K562 (cell line): ENCODE measurements around the gene TMEM141. TPM values are rescaled to one million over a fixed set of nuclear protein-coding genes. Genes with fewer than 3 reads are reported as not detected.

ENCODE experiments used
- ATAC-seq: fragments of 200-7000 bp; cut with Tn5 transposase; 3 replicates; pipeline ENCODE4 v1.9.1; 2020; ENCODE audit warnings: moderate library complexity
- BruUV-seq: library from RNA; stranded (reverse); fragments of 400-500 nt; replicated peaks from 2 replicates; lab custom pipeline; 2021; lab: Mats Ljungman, UMichigan
- CTCF ChIA-PET: fragments of 300-600 bp; formaldehyde crosslinking; extraction: SDS; loops from one replicate; lab custom pipeline; 2021; ENCODE audit warnings: low intra/inter-chr PET ratio; lab: Yijun Ruan, JAX
- POLR2A ChIA-PET: fragments of 300-600, 350-650 bp; sonication (Branson Sonifier 250); formaldehyde crosslinking; extraction: SDS; loops from one replicate; lab custom pipeline; 2021; ENCODE audit warnings: antibody characterized with exemption, inconsistent platforms; lab: Yijun Ruan, JAX
- DNase-seq, 4 experiments: peaks; one replicate each; pipeline versions ENCODE4 v3.0.0 to v3.0.0-alpha.2; 2011 to 2018; ENCODE audit warnings: low spot score in 3 of 4, mixed read lengths in 3 of 4; ENCODE audit errors: extremely low read depth in 1 of 4
- FAIRE-seq: peaks from 2 replicates; lab custom pipeline; 2011; peaks lifted over from hg19 to GRCh38; lab: Jason Lieb, UNC
- H2AFZ ChIP-seq: 2 replicates; pipeline ENCODE4 v1.6.0; 2011; ENCODE audit warnings: low read depth, low read length, control low read depth, inconsistent platforms
- H3K27ac ChIP-seq: fragments of 200-600 bp; 3 replicates; pipeline ENCODE4 v1.8.0; 2011; ENCODE audit warnings: low read depth, mild to moderate bottlenecking, control low read depth, inconsistent platforms, low read length, moderate library complexity, mixed read lengths; ENCODE audit errors: extremely low read depth
- H3K27me3 ChIP-seq, 2 experiments: fragments of 300-600 bp in 1 of 2; 2 replicates in 1 of 2; 3 replicates in 1 of 2; pipeline versions ENCODE4 v1.6.0 to v1.8.0; 2011; ENCODE audit warnings: inconsistent platforms in 2 of 2, low read length in 2 of 2, mild to moderate bottlenecking in 1 of 2, mixed read lengths in 1 of 2, moderate library complexity in 1 of 2; ENCODE audit not compliant: control insufficient read depth in 2 of 2, insufficient read depth in 2 of 2
- H3K36me3 ChIP-seq: fragments of 300-600 bp; 3 replicates; pipeline ENCODE4 v1.8.0; 2011; ENCODE audit warnings: mild to moderate bottlenecking, low read length, inconsistent platforms; ENCODE audit not compliant: control insufficient read depth, insufficient read depth
- H3K4me1 ChIP-seq, 2 experiments: fragments of 200-600 bp in 1 of 2; replicated peaks in 1 of 2; 2 replicates in 1 of 2; 3 replicates in 1 of 2; pipeline versions ENCODE4 v1.5.1 to v1.8.0; 2011; ENCODE audit warnings: inconsistent platforms in 2 of 2, low read length in 2 of 2, mild to moderate bottlenecking in 1 of 2, mixed read lengths in 1 of 2, moderate library complexity in 1 of 2; ENCODE audit not compliant: control insufficient read depth in 2 of 2, insufficient read depth in 2 of 2
- H3K4me2 ChIP-seq: 2 replicates; pipeline ENCODE4 v1.6.1; 2011; ENCODE audit warnings: low read length, control low read depth, inconsistent platforms, mixed read lengths; ENCODE audit not compliant: insufficient read depth
- H3K4me3 ChIP-seq: fragments of 200-600 bp; sonication (generic), shearing (Covaris generic); 2 replicates; pipeline ENCODE4 v1.5.1; 2016; ENCODE audit warnings: control low read depth, inconsistent platforms
- H3K79me2 ChIP-seq: fragments of 200-600 bp; 3 replicates; pipeline ENCODE4 v1.8.0; 2011; ENCODE audit warnings: low read length, inconsistent platforms; ENCODE audit not compliant: control insufficient read depth, insufficient read depth
- H3K9ac ChIP-seq, 2 experiments: 2 replicates each; pipeline versions ENCODE4 v1.6.0 to v1.6.1; 2011; ENCODE audit warnings: low read depth in 2 of 2, low read length in 2 of 2, control low read depth in 1 of 2, inconsistent platforms in 1 of 2, mild to moderate bottlenecking in 1 of 2, mixed read lengths in 1 of 2; ENCODE audit not compliant: insufficient read depth in 1 of 2
- H3K9me1 ChIP-seq: one replicate; pipeline ENCODE4 v1.6.0; 2011; ENCODE audit warnings: inconsistent platforms, mild to moderate bottlenecking, low read length, moderate library complexity; ENCODE audit not compliant: control insufficient read depth, insufficient read depth
- H3K9me3 ChIP-seq: replicated peaks from 2 replicates; pipeline ENCODE4 v1.5.1; 2011; ENCODE audit warnings: low read depth, low read length, inconsistent platforms; ENCODE audit not compliant: control insufficient read depth, insufficient read depth
- H4K20me1 ChIP-seq: replicated peaks from 2 replicates; pipeline ENCODE4 v1.6.1; 2011; ENCODE audit warnings: low read length, inconsistent platforms, mixed read lengths; ENCODE audit not compliant: control insufficient read depth, insufficient read depth
- CBX3 ChIP-seq, 2 experiments: IDR thresholded peaks; 1 replicate in 1 of 2; 2 replicates in 1 of 2; pipeline ENCODE4 v1.6.1; 2012; ENCODE audit warnings: inconsistent platforms in 2 of 2, low read length in 2 of 2, borderline replicate concordance in 1 of 2, control low read depth in 1 of 2
- CBX5 ChIP-seq: IDR thresholded peaks from 2 replicates; pipeline ENCODE4 v1.6.1; 2014; ENCODE audit warnings: low read depth, borderline replicate concordance
- FOXM1 ChIP-seq, 2 experiments: fragments of 450-650 bp in 1 of 2; sonication (generic) in 1 of 2; formaldehyde crosslinking in 1 of 2; IDR thresholded peaks; 2 replicates each; pipeline versions ENCODE4 v1.6.1 to v1.9.0; 2017 to 2022; ENCODE audit warnings: low read depth in 2 of 2, mild to moderate bottlenecking in 2 of 2, missing genetic modification reagents in 1 of 2, moderate library complexity in 1 of 2
- MBD2 ChIP-seq: sonication (generic); IDR thresholded peaks from 2 replicates; pipeline ENCODE4 v1.6.1; 2016; ENCODE audit warnings: low read depth, borderline replicate concordance
- MXI1 ChIP-seq: IDR thresholded peaks from 2 replicates; pipeline ENCODE4 v1.6.1; 2011; ENCODE audit warnings: low read depth, mild to moderate bottlenecking, improper control_type of control experiment, low read length
- PRPF4 ChIP-seq: fragments of 200-400 bp; formaldehyde crosslinking; IDR thresholded peaks from one replicate; pipeline ENCODE4 v1.6.1; 2017; ENCODE audit warnings: low read length, low read depth, mild to moderate bottlenecking; ENCODE audit not compliant: insufficient read depth, poor library complexity, severe bottlenecking
- PTBP1 ChIP-seq: fragments of 200-400 bp; formaldehyde crosslinking; IDR thresholded peaks from 2 replicates; pipeline ENCODE4 v1.6.1; 2017; ENCODE audit warnings: low read depth, low read length
- RBM34 ChIP-seq: fragments of 200-400 bp; formaldehyde crosslinking; IDR thresholded peaks from 2 replicates; pipeline ENCODE4 v1.6.1; 2018; ENCODE audit warnings: low read length, borderline replicate concordance; ENCODE audit not compliant: insufficient read depth
- SAFB ChIP-seq: fragments of 200-400 bp; formaldehyde crosslinking; IDR thresholded peaks from 2 replicates; pipeline ENCODE4 v1.6.1; 2017; ENCODE audit warnings: low read depth, low read length, borderline replicate concordance
- SMARCA5 ChIP-seq: fragments of 450-650 bp; IDR thresholded peaks from 2 replicates; pipeline ENCODE4 v1.6.1; 2016
- SMARCB1 ChIP-seq: IDR thresholded peaks from 2 replicates; pipeline ENCODE4 v1.6.1; 2011; ENCODE audit warnings: improper control_type of control experiment, low read depth; ENCODE audit not compliant: insufficient read length
- SOX6 ChIP-seq: fragments of 450-650 bp; IDR thresholded peaks from 2 replicates; pipeline ENCODE4 v1.6.1; 2014; ENCODE audit warnings: mild to moderate bottlenecking
- TAF1 ChIP-seq: IDR thresholded peaks from 2 replicates; pipeline ENCODE4 v1.6.1; 2011; ENCODE audit warnings: mild to moderate bottlenecking, low read length, moderate library complexity; ENCODE audit not compliant: insufficient read depth, control insufficient read depth, severe bottlenecking; ENCODE audit errors: extremely low read depth
- TCF7 ChIP-seq: sonication (generic); IDR thresholded peaks from 2 replicates; pipeline ENCODE4 v1.6.1; 2016; ENCODE audit warnings: antibody characterized with exemption, borderline replicate concordance
- ZNF12 ChIP-seq: sonication (generic); formaldehyde crosslinking; IDR thresholded peaks from 2 replicates; pipeline ENCODE4 v1.4.0; 2020; ENCODE audit warnings: mild to moderate bottlenecking, missing genetic modification reagents
- ZNF274 ChIP-seq: IDR thresholded peaks from 2 replicates; pipeline ENCODE4 v1.6.1; 2011; ENCODE audit warnings: low read depth, mild to moderate bottlenecking, low read length, moderate library complexity, borderline replicate concordance
- ZNF699 ChIP-seq: fragments of 250-450 bp; sonication (Bioruptor Pico); IDR thresholded peaks from 2 replicates; pipeline ENCODE4 v1.8.0; 2021; ENCODE audit warnings: mild to moderate bottlenecking, moderate library complexity; ENCODE audit not compliant: insufficient replicate concordance
- ZNF830 ChIP-seq: fragments of 250-450 bp; sonication (Bioruptor Pico); IDR thresholded peaks from 2 replicates; pipeline ENCODE4 v1.5.0; 2021; ENCODE audit warnings: mild to moderate bottlenecking
- ZSCAN29 ChIP-seq: fragments of 450-650 bp; IDR thresholded peaks from 2 replicates; pipeline ENCODE4 v1.6.1; 2017
- WGBS: fragments of 100-300 bp; shearing (Covaris generic); methylation state at CpG from one replicate; pipeline ENCODE4 v1.1.6; 2016; ENCODE audit warnings: low coverage, mixed read lengths; ENCODE audit not compliant: insufficient coverage; ENCODE audit errors: missing lambda C conversion rate; 5-methylcytosine and 5-hydroxymethylcytosine counted together
- in situ Hi-C: fragments of 300-500 bp; cut with MboI; formaldehyde crosslinking; loops from 4 replicates; pipeline ENCODE4 v1.15.0; 2018; ENCODE audit warnings: inconsistent platforms, mixed read lengths
- intact Hi-C: fragments of 100-400 bp; cut with micrococcal nuclease; formaldehyde crosslinking; loops from 2 replicates; pipeline ENCODE4 v1.14.2; 2022
- polyA plus RNA-seq, 8 experiments: library from polyadenylated mRNA; depleted of rRNA in 4 of 8; stranded (reverse) in 5 of 8; unstranded in 3 of 8; fragments of >200 nt; fragmentation: Nextera tagmentation in 2 of 8; fragmentation: Illumina TruSeq in 1 of 8; extraction: Ambion mirVana in 2 of 8; extraction: Trizol in 1 of 8; gene quantifications; 2 replicates each; pipeline versions ENCODE4 v1.2.1 to v1.2.3, GENCODE V29; 2011 to 2014; ENCODE audit warnings: inconsistent platforms in 1 of 8, missing spikeins in 1 of 8
- total RNA-seq, 7 experiments: library from RNA; depleted of rRNA in 6 of 7; stranded (reverse); fragments of >200 nt in 6 of 7; fragmentation: Illumina TruSeq in 2 of 7; extraction: Trizol in 2 of 7; gene quantifications; 2 replicates each; pipeline versions ENCODE4 v1.2.1 to v1.2.3, GENCODE V29; 2011 to 2021; ENCODE audit warnings: low replicate concordance in 1 of 7
- TF ChIP-seq, protein P1 (sequence below): fragments of 250-450 bp; sonication (Bioruptor Pico); IDR thresholded peaks from 2 replicates; pipeline ENCODE4 v1.8.0; 2021; ENCODE audit warnings: moderate library complexity, mild to moderate bottlenecking, inconsistent platforms
- TF ChIP-seq, protein P2 (sequence below), 3 experiments: fragments of 200-800 bp in 1 of 3; sonication (Bioruptor generic) in 1 of 3; sonication (generic) in 1 of 3; formaldehyde crosslinking in 1 of 3; IDR thresholded peaks; 2 replicates each; pipeline versions ENCODE4 v1.6.1 to v1.8.0; 2016 to 2022; ENCODE audit warnings: mild to moderate bottlenecking in 2 of 3, missing compliant biosample characterization in 2 of 3, missing genetic modification characterization in 2 of 3, missing genetic modification reagents in 1 of 3

TMEM141 gene
- total and polyA plus RNA-seq, 9 of the 15 experiments (the other 6 are each of a cell fraction or from before 2014, with no cell fraction given), result 21.5 to 123 (median 74.8) TPM

DNA sequence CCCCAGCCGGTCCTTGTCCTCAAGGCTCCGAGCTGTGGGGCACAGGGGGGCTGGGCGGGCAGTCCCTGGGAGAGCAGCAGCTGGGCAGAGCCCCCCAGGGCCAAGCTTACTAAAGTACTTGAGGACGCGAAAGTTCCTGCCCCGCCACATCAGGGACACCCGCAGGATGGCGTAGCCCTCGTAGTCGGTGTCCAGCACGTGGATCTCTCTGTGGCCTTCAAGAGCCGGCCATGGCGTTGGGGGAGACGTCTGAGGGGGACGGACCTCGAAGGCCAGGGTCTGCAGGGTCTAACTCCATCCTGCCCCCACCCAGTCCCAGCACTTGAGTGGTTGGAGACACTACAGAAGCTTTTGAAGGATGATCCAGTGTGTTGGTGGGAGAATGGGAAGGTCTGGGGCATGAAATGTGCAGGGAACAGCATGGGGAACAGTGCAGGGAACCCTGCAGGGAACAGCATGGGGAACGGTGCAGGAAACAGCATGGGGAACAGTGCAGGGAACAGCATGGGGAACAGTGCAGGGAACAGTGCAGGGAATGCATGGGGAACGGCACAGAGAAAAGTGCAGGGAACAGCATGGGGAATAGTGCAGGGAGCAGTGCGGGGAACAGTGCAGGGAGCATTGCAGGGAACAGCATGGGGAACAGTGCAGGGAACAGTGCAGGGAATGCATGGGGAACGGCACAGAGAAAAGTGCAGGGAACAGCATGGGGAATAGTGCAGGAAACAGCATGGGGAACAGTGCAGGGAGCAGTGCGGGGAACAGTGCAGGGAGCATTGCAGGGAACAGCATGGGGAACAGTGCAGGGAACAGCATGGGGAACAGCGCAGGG is 35.6 kb upstream of the TMEM141 start (continued):
- peak; percentile 24; the same call in 1 of the 2 replicates for TF ChIP-seq SMARCA5

DNA sequence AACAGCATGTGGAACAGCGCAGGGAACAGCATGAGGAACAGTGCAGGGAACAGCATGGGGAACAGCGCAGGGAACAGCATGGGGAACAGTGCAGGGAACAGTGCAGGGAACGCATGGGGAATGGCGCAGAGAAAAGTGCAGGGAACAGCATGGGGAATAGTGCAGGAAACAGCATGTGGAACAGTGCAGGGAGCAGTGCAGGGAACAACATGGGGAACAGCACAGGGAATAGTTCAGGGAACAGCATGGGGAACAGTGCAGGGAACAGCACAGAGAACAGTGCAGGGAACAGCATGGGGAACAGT is 35.1 kb upstream of the TMEM141 start:
- WGBS, result 85% methylated on average over 4 of the region's 4 CpGs
- no peak overlapping the region for H3K9ac ChIP-seq
- H3K27ac ChIP-seq, result no peak overlapping the region
- no peak overlapping the region for H3K4me3 ChIP-seq
- peaks cover 13% of the 10 kb centered on the region for H3K9me3 ChIP-seq
- no peak for ATAC-seq
- H3K4me2 ChIP-seq, result no peak overlapping the region
- in situ Hi-C loops, result no loop called here
- H3K36me3 ChIP-seq, result no peaks in the 10 kb centered on the region
- no peaks in the 10 kb centered on the region for H3K27me3 ChIP-seq
- no peak for FAIRE-seq
- ChIA-PET CTCF (no interaction called here), POLR2A (no interaction called here)
- no peak overlapping the region for H2AFZ ChIP-seq
- peaks cover 0 to 58% of the 10 kb centered on the region in 2 experiments; a peak in 3 of 5 replicates for H3K4me1 ChIP-seq
- no TSS peak for BruUV-seq
- H3K79me2 ChIP-seq, result no peaks in the 10 kb centered on the region
- intact Hi-C loops, result no loop called here
- no peaks in the 10 kb centered on the region for H3K9me1 ChIP-seq
- no peak for DNase-seq
- H4K20me1 ChIP-seq, result no peaks in the 10 kb centered on the region
- TF ChIP-seq MXI1 (no peak), SAFB (no peak), CBX3 (IDR thresholded peaks at IDR 0.05; ENCODE audit: borderline replicate concordance in 1 of 2, low read length in 2 of 2) (peak in 1 of 2 experiments; percentile 67; a peak in 2 of 3 replicates), MBD2 (no peak), ZNF12 (CRISPR knock-in tag) (no peak), ZNF830 (no peak), PRPF4 (no peak), SMARCB1 (no peak), SOX6 (no peak), ZNF699 (no peak), FOXM1 (IDR thresholded peaks at IDR 0.05; ENCODE audit: low read depth) (no peak), FOXM1 (CRISPR knock-in tag; IDR thresholded peaks at IDR 0.05; ENCODE audit: low read depth) (no peak), TAF1 (no peak), RBM34 (no peak), TCF7 (no peak), CBX5 (peak; percentile 43; the same call in 1 of the 2 replicates), PTBP1 (peak; percentile 22; the same call in 1 of the 2 replicates), ZSCAN29 (no peak), ZNF274 (no peak)
- TF ChIP-seq, protein P1, sequence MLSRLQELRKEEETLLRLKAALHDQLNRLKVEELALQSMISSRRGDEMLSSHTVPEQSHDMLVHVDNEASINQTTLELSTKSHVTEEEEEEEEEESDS (CRISPR knock-in tag), result no peak
- TF ChIP-seq, protein P2, sequence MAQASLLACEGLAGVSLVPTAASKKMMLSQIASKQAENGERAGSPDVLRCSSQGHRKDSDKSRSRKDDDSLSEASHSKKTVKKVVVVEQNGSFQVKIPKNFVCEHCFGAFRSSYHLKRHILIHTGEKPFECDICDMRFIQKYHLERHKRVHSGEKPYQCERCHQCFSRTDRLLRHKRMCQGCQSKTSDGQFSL (CRISPR knock-in tag; IDR thresholded peaks at IDR 0.05), result 0 out of 2 replicates have a peak, but pooled peaks have one; percentile 7
- TF ChIP-seq, protein P2 (tag; IDR thresholded peaks at IDR 0.05), result no peak
